Mesothelial cell of epicardium (in vitro differentiated cells): ENCODE measurements around the gene RASGEF1C. TPM values are rescaled to one million over a fixed set of nuclear protein-coding genes. Genes with fewer than 3 reads are reported as not detected.

ENCODE experiments used
- DNase-seq, 2 experiments: peaks; one replicate each; pipeline ENCODE4 v3.0.0; 2021; ENCODE audit warnings: low spot score in 2 of 2; ENCODE audit not compliant: unreplicated experiment in 2 of 2
- H3K27ac Mint-ChIP-seq: 2 replicates; pipeline ENCODE4 v1.8.0; 2021; ENCODE audit warnings: mixed read lengths
- H3K27me3 Mint-ChIP-seq: 2 replicates; pipeline ENCODE4 v1.8.0; 2021; ENCODE audit warnings: low read depth, mixed read lengths
- H3K36me3 Mint-ChIP-seq: 2 replicates; pipeline ENCODE4 v1.8.0; 2021; ENCODE audit warnings: mixed read lengths
- H3K4me1 Mint-ChIP-seq: 2 replicates; pipeline ENCODE4 v1.8.0; 2021; ENCODE audit warnings: mixed read lengths
- H3K4me3 Mint-ChIP-seq: 2 replicates; pipeline ENCODE4 v1.8.0; 2021; ENCODE audit warnings: mild to moderate bottlenecking, moderate library complexity, mixed read lengths
- H3K9me3 Mint-ChIP-seq: 2 replicates; pipeline ENCODE4 v1.8.0; 2021; ENCODE audit warnings: mixed read lengths
- CTCF ChIP-seq: fragments of 200-600 bp; sonication (generic); IDR thresholded peaks from one replicate; pipeline ENCODE4 v1.5.0; 2021; ENCODE audit warnings: antibody characterized with exemption; ENCODE audit not compliant: unreplicated experiment
- total RNA-seq: library from RNA; stranded (reverse); gene quantifications from 3 replicates; pipeline ENCODE4 v1.2.1, GENCODE V29; 2021

RASGEF1C gene
- total RNA-seq, 1 donor from 2014 or later = 0.42 TPM

- no peak overlapping the region for H3K27ac Mint-ChIP-seq
- no peaks in the 10 kb centered on the region for H3K4me1 Mint-ChIP-seq
- DNase-seq = peak in 1 of 2 experiments; percentile 20
- no peak for TF ChIP-seq CTCF
- H3K9me3 Mint-ChIP-seq = peaks cover 19% of the 10 kb centered on the region
- H3K36me3 Mint-ChIP-seq = no peaks in the 10 kb centered on the region
- H3K4me3 Mint-ChIP-seq = no peak overlapping the region
- H3K27me3 Mint-ChIP-seq = peaks cover 22% of the 10 kb centered on the region
Measured at GRCh38 chr5:180154821-180155364, 54.1 kb downstream of the RASGEF1C start.

- peaks cover 23% of the 10 kb centered on the region for H3K9me3 Mint-ChIP-seq
- peaks cover 19% of the 10 kb centered on the region for H3K27me3 Mint-ChIP-seq
- H3K4me3 Mint-ChIP-seq = no peak overlapping the region
- no peak for TF ChIP-seq CTCF
- H3K27ac Mint-ChIP-seq = no peak overlapping the region
- H3K36me3 Mint-ChIP-seq = no peaks in the 10 kb centered on the region
- no peaks in the 10 kb centered on the region for H3K4me1 Mint-ChIP-seq
- peak in 1 of 2 experiments; percentile 19 for DNase-seq
Measured at GRCh38 chr5:180153991-180154390, 55.0 kb downstream of the RASGEF1C start.

DNA sequence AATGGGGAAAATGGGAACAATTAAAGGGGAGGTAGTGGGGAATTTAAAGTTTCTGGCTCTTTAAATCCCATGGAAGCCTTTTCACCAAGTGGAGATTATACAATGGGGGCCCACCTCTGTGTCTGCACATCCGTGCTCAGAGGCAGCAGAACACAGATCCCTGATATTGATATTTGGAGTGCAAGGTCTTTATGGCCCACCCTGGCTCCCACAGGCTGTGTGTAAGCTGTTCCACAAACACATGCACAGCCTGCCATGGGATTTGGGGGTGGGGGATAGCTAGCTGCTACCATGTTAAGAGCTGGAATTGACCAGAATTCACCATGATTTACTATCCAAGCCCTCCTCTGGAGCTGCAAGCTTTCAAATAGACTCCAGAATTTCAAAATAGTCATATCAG is 55.9 kb downstream of the RASGEF1C start:
- peaks cover 26% of the 10 kb centered on the region for H3K9me3 Mint-ChIP-seq
- no peak for TF ChIP-seq CTCF

GRCh38 chr5:180143656-180144364 is 65.2 kb downstream of the RASGEF1C start:
- TF ChIP-seq CTCF = no peak
- no peak for DNase-seq
- no peak overlapping the region for H3K4me3 Mint-ChIP-seq

More for the DNA sequence above, 55.9 kb downstream of the RASGEF1C start:
- peak in 1 of 2 experiments; percentile 9 for DNase-seq
- no peak overlapping the region for H3K4me3 Mint-ChIP-seq
- H3K36me3 Mint-ChIP-seq = no peaks in the 10 kb centered on the region
- no peaks in the 10 kb centered on the region for H3K4me1 Mint-ChIP-seq
- H3K27ac Mint-ChIP-seq = no peak overlapping the region
- H3K27me3 Mint-ChIP-seq = peaks cover 11% of the 10 kb centered on the region

GRCh38 chr5:180142824-180143610 is 66.0 kb downstream of the RASGEF1C start:
- Mint-ChIP-seq H3K4me3 (no peak overlapping the region), H3K27me3 (peaks cover 43% of the 10 kb centered on the region), H3K36me3 (no peaks in the 10 kb centered on the region), H3K9me3 (peaks cover 15% of the 10 kb centered on the region), H3K27ac (no peak overlapping the region), H3K4me1 (no peaks in the 10 kb centered on the region)
- TF ChIP-seq CTCF = no peak
- no peak for DNase-seq

More at GRCh38 chr5:180143656-180144364, 65.2 kb downstream of the RASGEF1C start:
- no peak overlapping the region for H3K27ac Mint-ChIP-seq
- H3K36me3 Mint-ChIP-seq = no peaks in the 10 kb centered on the region
- peaks cover 39% of the 10 kb centered on the region for H3K27me3 Mint-ChIP-seq
- no peaks in the 10 kb centered on the region for H3K4me1 Mint-ChIP-seq
- H3K9me3 Mint-ChIP-seq = peaks cover 22% of the 10 kb centered on the region
